ENCODE measurements around the gene RAD51B. TPM values are rescaled to one million over a fixed set of nuclear protein-coding genes. Genes with fewer than 3 reads are reported as not detected.

The RAD51B gene
- total RNA-seq, 1 experiment from 2014 or later = 20.0 TPM

DNA sequence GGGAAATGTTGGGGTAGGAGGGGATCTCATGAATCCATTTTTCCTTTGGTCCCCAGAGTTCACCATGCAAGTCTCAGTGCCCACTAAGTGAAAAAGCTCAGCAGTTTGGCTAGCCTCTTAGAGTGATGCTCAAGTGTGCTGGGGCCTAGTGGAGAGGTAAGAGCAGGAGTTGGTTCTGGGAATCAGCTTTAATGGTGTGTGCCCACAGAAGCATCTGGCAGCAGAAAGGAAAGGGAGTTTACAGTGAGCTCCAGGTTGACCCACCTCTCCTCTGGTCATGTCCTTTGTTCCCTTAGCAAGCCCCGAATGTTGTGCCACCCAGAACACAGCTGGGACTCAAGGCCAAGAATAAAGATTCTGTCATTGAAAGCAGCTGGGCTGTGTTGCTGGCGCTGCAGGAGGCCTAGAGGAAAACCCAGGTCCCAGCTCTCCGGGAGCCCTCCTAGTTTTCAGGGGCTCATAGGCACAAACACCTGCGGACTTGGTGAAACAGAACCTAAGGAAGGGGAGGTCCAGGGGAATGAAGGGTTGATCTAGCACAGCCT lies 652.5 kb downstream of the RAD51B start:
- ATAC-seq (no peak), DNase-seq (ENCODE audit: low read depth, low spot score) (no peak)
- Histone ChIP-seq H4K20me1 (ENCODE audit: insufficient read depth) (no peaks in the 10 kb centered on the region), H3K79me2 (ENCODE audit: insufficient read depth, low read length) (no peaks in the 10 kb centered on the region), H3K4me3 (replicated peaks in 1 of 2; ENCODE audit: low read depth in 1 of 2, low read length in 2 of 2) (no peak overlapping the region), H3K4me2 (ENCODE audit: low read length) (no peak overlapping the region), H3K4me1 (ENCODE audit: control insufficient read depth in 1 of 2, insufficient read depth in 2 of 2, low read length in 2 of 2) (peaks cover 49 to 60% of the 10 kb centered on the region in 2 experiments), H3K9ac (ENCODE audit: low read length) (no peak overlapping the region), H3K27me3 (ENCODE audit: insufficient read depth, low read length) (no peaks in the 10 kb centered on the region), H2AFZ (ENCODE audit: low read depth, low read length, poor library complexity, severe bottlenecking) (no peak overlapping the region), H3K9me2 (ENCODE audit: insufficient read depth) (no peaks in the 10 kb centered on the region), H3K27ac (ENCODE audit: low read depth, low read length) (no peak overlapping the region), H3K36me3 (ENCODE audit: control insufficient read depth in 1 of 2, insufficient read depth in 2 of 2, low read length in 2 of 2) (no peaks in the 10 kb centered on the region), H3K9me3 (ENCODE audit: control insufficient read depth in 1 of 2, insufficient read depth in 1 of 2, low read depth in 1 of 2, low read length in 2 of 2) (no peaks in the 10 kb centered on the region)
- intact Hi-C loops (cut with micrococcal nuclease) = no loop called here
- no TSS peak for BruUV-seq (replicated peaks)
- ChIA-PET RAD21 (ENCODE audit: low non-redundant PET in 1 of 2, low total read pairs in 2 of 2, uncharacterized antibody in 2 of 2, unreplicated experiment in 2 of 2) (no interaction called here), POLR2A (no interaction called here), CTCF (no interaction called here)
- TF ChIP-seq ZNF274 (IDR thresholded peaks at IDR 0.05; ENCODE audit: low read depth, low read length) = no peak
- no peak for TF ChIP-seq RAD21 (IDR thresholded peaks at IDR 0.05; ENCODE audit: low read depth)
- no peak for TF ChIP-seq POLR2AphosphoS5 (IDR thresholded peaks at IDR 0.05; ENCODE audit: low read depth, low read length)
- no peak for TF ChIP-seq EGR1 (IDR thresholded peaks at IDR 0.05; ENCODE audit: low read depth)
- TF ChIP-seq SRF (IDR thresholded peaks at IDR 0.05; ENCODE audit: low read depth) = no peak
- no peak for TF ChIP-seq ZFX (IDR thresholded peaks at IDR 0.05)
- TF ChIP-seq CBX3 (IDR thresholded peaks at IDR 0.05; ENCODE audit: low read depth) = no peak
- TF ChIP-seq SP1 (IDR thresholded peaks at IDR 0.05; ENCODE audit: low read depth) = no peak
- no peak for TF ChIP-seq YY1 (IDR thresholded peaks at IDR 0.05; ENCODE audit: extremely low read depth, insufficient replicate concordance, low read depth, low read length)
- TF ChIP-seq POLR2A (IDR thresholded peaks at IDR 0.05; ENCODE audit: borderline replicate concordance, extremely low read depth, insufficient read depth, insufficient read length) = no peak

DNA sequence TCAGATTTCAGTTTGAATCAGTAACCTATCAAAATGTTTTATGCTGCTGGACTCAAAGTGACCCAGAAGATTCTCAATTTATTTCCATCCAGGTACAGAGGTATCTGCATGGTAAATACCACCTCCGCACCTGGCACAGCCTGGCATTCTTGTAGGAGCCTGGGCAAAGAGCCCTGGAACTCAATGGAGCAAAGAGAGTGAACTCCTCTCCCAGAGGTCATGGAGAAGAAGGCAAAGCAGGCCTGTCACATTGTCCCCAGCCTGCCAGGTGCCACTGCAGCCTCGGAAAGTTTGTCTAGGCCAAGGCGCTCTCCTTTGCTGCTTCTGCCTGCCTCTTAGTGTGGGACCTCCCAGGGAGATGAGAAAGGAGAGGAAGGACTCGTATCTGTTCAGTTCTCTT lies 653.5 kb downstream of the RAD51B start:
- BruUV-seq (replicated peaks) = no TSS peak
- intact Hi-C loops (cut with micrococcal nuclease) = no loop called here
- CTCF ChIA-PET = no interaction called here

More for the DNA sequence above, 653.5 kb downstream of the RAD51B start:
- Histone ChIP-seq H3K27me3 (ENCODE audit: insufficient read depth, low read length) (no peaks in the 10 kb centered on the region), H3K4me3 (replicated peaks in 1 of 2; ENCODE audit: low read depth in 1 of 2, low read length in 2 of 2) (no peak overlapping the region), H3K27ac (ENCODE audit: low read depth, low read length) (no peak overlapping the region), H4K20me1 (ENCODE audit: insufficient read depth) (no peaks in the 10 kb centered on the region), H3K4me2 (ENCODE audit: low read length) (no peak overlapping the region), H3K9me3 (ENCODE audit: control insufficient read depth in 1 of 2, insufficient read depth in 1 of 2, low read depth in 1 of 2, low read length in 2 of 2) (no peaks in the 10 kb centered on the region), H2AFZ (ENCODE audit: low read depth, low read length, poor library complexity, severe bottlenecking) (no peak overlapping the region), H3K9me2 (ENCODE audit: insufficient read depth) (no peaks in the 10 kb centered on the region), H3K36me3 (ENCODE audit: control insufficient read depth in 1 of 2, insufficient read depth in 2 of 2, low read length in 2 of 2) (no peaks in the 10 kb centered on the region), H3K4me1 (ENCODE audit: control insufficient read depth in 1 of 2, insufficient read depth in 2 of 2, low read length in 2 of 2) (peaks cover 48 to 60% of the 10 kb centered on the region in 2 experiments), H3K9ac (ENCODE audit: low read length) (no peak overlapping the region), H3K79me2 (ENCODE audit: insufficient read depth, low read length) (no peaks in the 10 kb centered on the region)
- ChIA-PET POLR2A (no interaction called here), RAD21 (ENCODE audit: low non-redundant PET in 1 of 2, low total read pairs in 2 of 2, uncharacterized antibody in 2 of 2, unreplicated experiment in 2 of 2) (no interaction called here)
- ATAC-seq = no peak
- TF ChIP-seq SP1 (IDR thresholded peaks at IDR 0.05; ENCODE audit: low read depth) (no peak), ZFX (IDR thresholded peaks at IDR 0.05) (no peak), CEBPB (IDR thresholded peaks at IDR 0.05; ENCODE audit: low read depth) (no peak), POLR2A (IDR thresholded peaks at IDR 0.05; ENCODE audit: borderline replicate concordance, extremely low read depth, insufficient read depth, insufficient read length) (no peak)
- TF ChIP-seq, protein P1, sequence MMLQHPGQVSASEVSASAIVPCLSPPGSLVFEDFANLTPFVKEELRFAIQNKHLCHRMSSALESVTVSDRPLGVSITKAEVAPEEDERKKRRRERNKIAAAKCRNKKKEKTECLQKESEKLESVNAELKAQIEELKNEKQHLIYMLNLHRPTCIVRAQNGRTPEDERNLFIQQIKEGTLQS (IDR thresholded peaks at IDR 0.05) = no peak
- no peak for DNase-seq (ENCODE audit: low read depth, low spot score)

Data from HCT116 (cell line).